ENCODE results near the gene VPS41.

DNA sequence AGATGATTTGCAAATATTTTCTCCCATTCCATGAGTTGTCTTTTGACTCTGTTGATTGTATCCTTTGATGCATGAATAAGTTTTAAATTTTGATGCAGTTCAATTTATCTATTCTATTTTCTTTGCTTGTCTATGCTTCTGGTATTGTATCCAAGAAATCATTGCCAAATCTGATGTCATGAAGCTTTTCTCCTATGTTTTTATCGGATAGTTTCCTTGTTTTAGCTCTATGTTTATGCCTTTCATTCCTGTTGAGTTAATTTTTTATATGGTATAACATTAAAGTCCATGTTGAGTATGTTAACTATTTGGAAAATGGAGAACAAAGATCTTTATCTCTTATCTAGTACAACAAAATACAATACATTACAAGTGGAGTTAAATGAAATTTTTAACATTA, 27.6 kb upstream of the VPS41 start:
- TF ChIP-seq, protein P1, sequence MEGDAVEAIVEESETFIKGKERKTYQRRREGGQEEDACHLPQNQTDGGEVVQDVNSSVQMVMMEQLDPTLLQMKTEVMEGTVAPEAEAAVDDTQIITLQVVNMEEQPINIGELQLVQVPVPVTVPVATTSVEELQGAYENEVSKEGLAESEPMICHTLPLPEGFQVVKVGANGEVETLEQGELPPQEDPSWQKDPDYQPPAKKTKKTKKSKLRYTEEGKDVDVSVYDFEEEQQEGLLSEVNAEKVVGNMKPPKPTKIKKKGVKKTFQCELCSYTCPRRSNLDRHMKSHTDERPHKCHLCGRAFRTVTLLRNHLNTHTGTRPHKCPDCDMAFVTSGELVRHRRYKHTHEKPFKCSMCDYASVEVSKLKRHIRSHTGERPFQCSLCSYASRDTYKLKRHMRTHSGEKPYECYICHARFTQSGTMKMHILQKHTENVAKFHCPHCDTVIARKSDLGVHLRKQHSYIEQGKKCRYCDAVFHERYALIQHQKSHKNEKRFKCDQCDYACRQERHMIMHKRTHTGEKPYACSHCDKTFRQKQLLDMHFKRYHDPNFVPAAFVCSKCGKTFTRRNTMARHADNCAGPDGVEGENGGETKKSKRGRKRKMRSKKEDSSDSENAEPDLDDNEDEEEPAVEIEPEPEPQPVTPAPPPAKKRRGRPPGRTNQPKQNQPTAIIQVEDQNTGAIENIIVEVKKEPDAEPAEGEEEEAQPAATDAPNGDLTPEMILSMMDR (conservative IDR thresholded peaks at IDR 0.05; ENCODE audit: low read length) = no peak
- TF ChIP-seq EZH2phosphoT487 (IDR thresholded peaks at IDR 0.05; ENCODE audit: borderline replicate concordance) = no peak

Measured in Loucy (cell line).